Dermis blood vessel endothelial cell (primary cell): ENCODE measurements around the gene SPON1. TPM values are rescaled to one million over a fixed set of nuclear protein-coding genes. Genes with fewer than 3 reads are reported as not detected.
"Not testable (repeated sequence)": the region's sequence is repeated elsewhere in the genome, so short reads cannot be mapped to it uniquely, and the experiment has no call there.

ENCODE experiments used
- DNase-seq: peaks from one replicate; pipeline ENCODE4 v3.0.0; 2010
- total RNA-seq: library from RNA; depleted of rRNA; stranded (reverse); fragments of >200 nt; gene quantifications from 2 replicates; pipeline ENCODE4 v1.2.3, GENCODE V29; 2014

The SPON1 gene
- 0.17 and 0.19 TPM in 2 replicates for total RNA-seq

- DNase-seq, result peak; percentile 39
Measured at GRCh38 chr11:13962562-13963168, at the start of gene SPON1. SPON1 (plus strand) TSS chr11:13962723; CDS start chr11:13962905, 182 bp downstream.

- DNase-seq, result no peak
Measured at GRCh38 chr11:13917264-13917663, 45.3 kb upstream of the SPON1 start.

DNA sequence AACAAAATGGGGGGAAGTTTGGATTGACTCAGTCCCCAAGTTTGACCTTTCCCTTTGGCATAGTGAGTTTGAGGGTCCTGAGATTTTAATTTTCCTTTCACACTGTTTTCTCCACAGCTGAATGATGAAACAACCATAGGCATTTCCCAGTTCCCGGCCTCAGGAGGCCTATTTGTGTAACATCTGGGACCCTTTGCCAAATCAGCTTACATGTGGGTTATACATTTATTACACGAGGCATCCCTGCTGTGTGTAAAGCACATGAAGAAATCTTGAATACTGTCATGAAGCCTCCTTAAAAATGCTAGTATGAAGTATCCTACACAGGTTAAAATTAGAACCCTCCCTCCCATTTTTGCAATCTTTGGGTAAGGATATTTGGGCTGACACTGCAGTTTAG is 44.6 kb upstream of the SPON1 start:
- no peak for DNase-seq

GRCh38 chr11:13920756-13921155 is 41.8 kb upstream of the SPON1 start:
- DNase-seq, result no peak

GRCh38 chr11:13921545-13921944 is 41.0 kb upstream of the SPON1 start:
- no peak for DNase-seq

GRCh38 chr11:13923182-13923581 is 39.3 kb upstream of the SPON1 start:
- no peak for DNase-seq

- DNase-seq, result peak; percentile 42
Measured at GRCh38 chr11:13923716-13924650, 38.5 kb upstream of the SPON1 start.

DNA sequence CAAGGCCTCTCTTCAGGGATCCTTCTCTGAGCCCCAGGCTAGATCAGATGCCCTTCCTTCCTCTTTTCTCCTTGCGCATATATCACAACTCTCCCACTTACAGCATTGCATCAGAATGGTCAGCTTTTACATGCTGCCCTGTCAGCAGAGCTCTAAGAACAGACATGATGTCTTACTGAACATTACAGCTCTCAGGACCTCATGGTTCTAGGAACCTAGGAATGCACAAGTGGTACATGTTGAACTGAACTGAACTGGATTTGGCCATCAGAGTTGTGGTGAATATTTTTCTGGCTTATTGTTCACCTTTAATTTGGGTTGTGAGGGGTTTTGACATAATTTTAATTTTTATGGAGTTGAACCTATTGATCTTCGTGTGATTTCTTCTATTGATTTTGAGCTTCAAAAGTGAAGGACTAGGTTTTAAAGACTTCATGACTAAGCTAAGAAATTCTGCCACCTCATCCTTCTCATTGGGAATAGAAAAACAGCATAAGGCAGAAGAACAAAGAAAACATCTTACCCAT is 37.7 kb upstream of the SPON1 start:
- no peak for DNase-seq

- not testable (repeated sequence) for DNase-seq
Measured at GRCh38 chr11:13926366-13926765, 36.2 kb upstream of the SPON1 start.

- DNase-seq, result no peak
Measured at GRCh38 chr11:13926981-13927380, 35.5 kb upstream of the SPON1 start.

DNA sequence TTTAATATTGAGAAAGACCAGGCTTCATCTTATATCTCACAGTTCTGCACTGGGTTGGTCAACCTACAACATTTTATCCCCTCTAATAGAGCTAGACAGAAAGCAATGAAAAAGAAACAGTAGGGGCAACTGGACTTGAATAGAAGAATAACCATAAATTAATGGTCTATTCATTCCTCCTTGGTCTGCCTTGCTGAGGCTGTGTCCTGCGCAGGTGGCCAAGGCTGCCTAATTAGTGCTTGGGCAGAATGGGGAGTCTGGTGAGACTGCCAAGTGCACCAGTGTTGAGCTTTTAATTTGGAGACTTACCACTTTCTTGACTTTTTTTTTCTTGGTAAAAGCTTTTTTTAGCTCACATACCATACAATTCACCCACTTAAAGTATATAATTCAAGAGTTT is 35.0 kb upstream of the SPON1 start:
- no peak for DNase-seq

DNA sequence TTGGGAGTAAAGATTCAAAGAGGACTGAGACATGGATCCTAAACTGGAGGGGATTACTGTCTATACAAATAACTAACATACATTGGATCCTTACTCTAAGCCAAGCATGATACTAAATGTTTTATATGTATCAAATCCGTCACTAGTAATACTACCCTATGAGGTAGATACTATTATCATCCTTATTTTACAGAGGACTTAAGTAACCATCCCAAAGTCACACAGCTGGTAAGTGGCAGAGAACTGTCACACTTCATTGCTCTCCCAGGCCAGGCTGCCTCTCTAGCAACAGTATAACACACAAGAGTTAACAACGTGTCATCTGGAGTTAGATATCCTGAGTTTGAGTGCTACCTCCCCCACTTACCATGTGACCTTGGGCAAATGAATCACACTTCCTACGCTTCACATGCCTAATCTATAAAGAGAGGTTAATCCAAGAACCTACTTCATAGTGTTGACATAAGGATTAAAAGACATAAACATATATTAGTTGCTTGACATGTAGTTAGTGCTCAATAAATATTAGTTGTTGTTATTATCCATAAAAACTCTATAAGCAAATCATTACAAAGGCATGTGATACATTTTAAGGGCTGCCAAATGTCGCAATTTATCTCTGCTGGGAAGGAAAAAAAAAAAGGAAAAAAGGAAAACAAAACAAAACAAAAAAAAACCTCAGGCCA is 33.8 kb upstream of the SPON1 start:
- DNase-seq, result peak; percentile 71

- DNase-seq, result no peak
Measured at GRCh38 chr11:13929395-13929891, 33.1 kb upstream of the SPON1 start.

DNA sequence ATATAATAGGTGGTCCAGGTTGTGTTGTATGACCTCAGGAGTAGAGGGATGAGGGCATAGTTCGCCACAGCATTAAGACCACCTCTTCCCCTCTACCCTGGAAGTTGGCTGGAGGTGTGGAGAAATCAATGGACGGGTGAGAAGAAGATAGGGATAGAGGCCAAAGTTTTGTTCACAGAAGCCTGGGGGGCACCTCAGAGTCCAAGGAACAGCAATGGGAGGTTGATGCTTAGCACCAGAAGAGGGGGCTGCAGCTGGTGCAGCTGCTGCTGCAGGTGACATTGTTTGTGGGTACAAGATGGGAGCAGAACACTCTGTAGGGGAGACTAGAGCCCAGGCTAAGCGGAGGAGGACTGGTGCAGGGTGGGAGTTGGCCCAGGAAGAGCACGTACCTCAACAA is 31.2 kb upstream of the SPON1 start:
- DNase-seq, result no peak

DNA sequence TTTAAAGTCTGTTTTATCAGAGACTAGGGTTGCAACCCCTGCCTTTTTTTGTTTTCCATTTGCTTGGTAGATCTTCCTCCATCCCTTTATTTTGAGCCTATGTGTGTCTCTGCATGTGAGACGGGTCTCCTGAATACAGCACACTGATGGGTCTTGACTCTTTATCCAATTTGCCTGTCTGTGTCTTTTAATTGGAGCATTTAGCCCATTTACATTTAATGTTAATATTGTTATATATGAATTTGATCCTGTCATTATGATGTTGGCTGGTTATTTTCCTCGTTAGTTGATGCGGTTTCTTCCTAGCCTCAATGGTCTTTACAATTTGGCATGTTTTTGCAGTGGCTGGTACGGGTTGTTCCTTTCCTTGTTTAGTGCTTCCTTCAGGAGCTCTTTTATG is 25.4 kb upstream of the SPON1 start:
- not testable (repeated sequence) for DNase-seq

DNA sequence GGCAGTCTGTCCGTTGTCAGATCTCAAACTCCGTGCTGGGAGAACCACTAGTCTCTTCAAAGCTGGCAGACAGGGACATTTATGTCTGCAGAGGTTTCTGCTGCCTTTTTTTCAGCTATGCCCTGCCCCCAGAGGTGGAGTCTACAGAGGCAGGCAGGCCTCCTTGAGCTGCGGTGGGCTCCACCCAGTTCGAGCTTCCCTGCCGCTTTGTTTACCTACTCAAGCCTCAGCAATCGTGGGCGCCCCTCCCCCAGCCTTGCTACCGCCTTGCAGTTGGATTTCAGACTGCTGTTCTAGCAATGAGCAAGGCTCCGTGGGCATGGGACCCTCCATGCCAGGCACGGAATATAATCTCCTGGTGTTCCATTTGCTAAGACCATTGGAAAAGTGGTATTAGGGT is 23.7 kb upstream of the SPON1 start:
- DNase-seq, result not testable (repeated sequence)

DNA sequence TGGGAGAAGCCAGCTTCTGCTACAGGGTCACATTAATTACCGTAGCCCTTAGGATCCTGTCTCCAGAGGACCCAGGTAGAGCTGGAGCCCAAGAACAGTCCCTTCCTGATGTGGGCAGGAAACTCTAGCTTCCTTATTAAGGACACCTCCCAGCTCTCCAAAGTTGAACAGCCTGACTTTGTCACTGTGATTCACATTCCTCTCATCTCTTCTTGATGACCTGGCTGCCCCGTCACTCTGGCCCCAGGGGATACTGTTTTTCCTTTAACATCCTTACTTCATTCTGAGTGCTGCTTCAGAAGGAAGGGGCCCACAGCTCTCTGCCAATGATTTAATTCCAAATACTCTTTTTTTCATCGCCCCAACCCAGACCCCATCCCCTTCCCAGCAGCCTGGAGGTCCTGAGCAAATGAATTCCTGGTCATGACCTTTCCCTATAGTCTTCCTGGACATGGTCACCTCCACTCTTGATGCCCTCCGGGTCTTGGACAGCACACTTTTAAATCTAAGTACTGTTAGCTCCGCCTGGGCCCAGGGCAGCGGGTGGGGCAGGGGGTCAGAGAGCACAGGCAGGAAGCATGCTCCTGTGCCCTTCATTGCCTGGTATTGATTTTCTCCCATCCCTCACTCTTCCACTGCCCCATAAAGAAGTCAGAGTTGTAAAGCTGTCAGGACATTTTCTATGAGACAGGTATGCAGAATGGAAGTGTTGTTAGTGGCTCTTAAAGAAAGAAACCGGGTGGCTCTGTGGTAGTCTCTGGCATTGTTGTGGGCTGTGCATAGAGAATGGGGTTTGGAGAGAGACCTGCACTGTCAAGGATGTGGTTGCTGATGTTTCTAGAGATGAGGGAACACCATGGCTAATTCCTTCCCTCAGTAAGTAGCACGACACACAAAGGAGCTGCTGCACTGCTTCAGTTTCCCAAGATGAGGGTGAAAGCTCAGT is 22.3 kb upstream of the SPON1 start:
- no peak for DNase-seq

DNA sequence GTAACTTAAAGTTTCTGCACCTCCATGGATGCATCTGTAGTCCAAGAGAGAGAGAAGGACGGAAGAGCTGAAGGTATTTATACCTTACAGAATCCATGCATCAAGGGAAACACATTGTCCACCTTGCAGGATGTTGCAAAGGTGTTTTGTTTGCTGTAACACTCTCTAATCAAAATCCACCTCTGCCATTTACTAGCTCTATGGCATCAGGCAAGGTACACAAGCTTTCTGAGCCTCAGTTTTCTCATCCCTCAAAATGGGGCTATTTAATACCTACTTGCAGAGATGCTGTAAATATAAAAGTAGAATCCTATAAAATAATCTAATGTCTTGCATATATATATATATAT is 21.6 kb upstream of the SPON1 start:
- no peak for DNase-seq

DNA sequence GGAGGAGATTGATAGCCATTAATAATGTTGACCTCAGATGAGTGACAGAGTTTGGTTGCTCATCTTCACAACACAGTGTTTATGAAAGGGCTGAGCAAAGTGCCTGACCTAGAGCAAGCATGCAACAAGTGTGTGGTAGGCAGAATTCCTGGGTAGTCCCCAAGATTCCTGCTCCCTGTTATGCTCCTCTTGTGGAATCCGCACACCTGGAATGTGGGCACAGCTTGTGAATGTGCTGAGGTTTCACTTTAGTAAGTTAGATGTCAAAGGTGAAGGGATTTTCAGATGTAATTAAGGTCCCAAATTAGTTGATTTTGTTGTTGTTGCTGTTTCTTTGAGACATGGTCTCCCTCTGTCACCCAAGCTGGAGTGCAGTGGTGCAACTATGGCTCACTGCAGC is 20.7 kb upstream of the SPON1 start:
- DNase-seq, result no peak

DNA sequence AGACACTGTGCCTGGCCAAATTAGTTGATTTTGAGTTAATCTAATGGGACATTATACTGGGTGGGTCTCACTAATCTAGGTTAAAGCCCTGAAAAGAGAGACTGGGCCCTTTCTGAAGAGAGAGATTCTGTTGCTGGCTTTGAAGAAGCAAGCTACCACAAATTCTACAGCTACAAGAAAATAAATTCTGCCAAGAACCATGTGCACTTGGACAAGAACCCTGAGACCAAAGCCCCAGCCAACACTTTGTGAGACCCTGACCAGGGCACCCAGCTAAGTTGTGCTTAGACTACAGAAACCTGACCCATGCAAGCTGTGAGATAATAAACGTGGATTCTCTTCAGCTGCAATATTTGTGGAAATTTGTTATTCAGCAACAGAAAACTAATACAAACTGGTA is 20.1 kb upstream of the SPON1 start:
- DNase-seq, result no peak

DNA sequence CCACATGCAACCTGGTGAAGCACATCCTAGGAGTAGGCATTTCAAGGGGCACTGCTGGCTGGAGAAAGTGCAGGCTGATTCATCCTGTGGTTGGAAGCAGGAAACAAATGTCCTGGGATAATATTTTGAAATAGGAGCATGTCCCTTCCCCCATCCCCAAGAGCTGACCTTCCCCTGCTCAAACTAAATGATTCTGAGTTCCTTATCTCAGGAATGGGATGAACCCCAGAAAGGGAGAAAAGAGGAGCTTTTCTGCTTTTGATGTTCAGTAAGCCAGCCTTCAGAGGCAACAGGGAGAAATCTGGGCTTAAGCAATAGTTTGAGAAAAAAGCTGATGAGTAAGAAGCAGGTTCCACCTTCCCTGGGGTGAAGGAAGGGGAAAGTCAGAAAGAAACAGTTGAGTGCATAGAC is 19.5 kb upstream of the SPON1 start:
- DNase-seq, result peak; percentile 17

- DNase-seq, result no peak
Measured at GRCh38 chr11:13944016-13944415, 18.5 kb upstream of the SPON1 start.
